Lung (tissue), 12 donors: Measurements from ENCODE around the gene TSSC4. TPM values are rescaled to one million over a fixed set of nuclear protein-coding genes. Genes with fewer than 3 reads are reported as not detected.
"Not testable (repeated sequence)": the region's sequence is repeated elsewhere in the genome, so short reads cannot be mapped to it uniquely, and the experiment has no call there.

Experiments
- ATAC-seq: fragments of 200-7000 bp; cut with Tn5 transposase; one replicate; pipeline ENCODE4 v1.9.1; 2020; ENCODE audit warnings: moderate number of reproducible peaks; ENCODE audit not compliant: insufficient read depth, low FRiP score
- DNase-seq, 3 donors: peaks; one replicate each; pipeline ENCODE4 v3.0.0-alpha.2; 2013 to 2017
- H3K27ac ChIP-seq, 2 donors: one replicate each; pipeline ENCODE4 v1.5.1; 2013; ENCODE audit warnings: mild to moderate bottlenecking in 2 of 2, moderate library complexity in 2 of 2, control low read depth in 1 of 2, inconsistent platforms in 1 of 2, low read depth in 1 of 2, low read length in 1 of 2
- H3K27me3 ChIP-seq, 3 donors: one replicate each; pipeline ENCODE4 v1.5.1; 2013; ENCODE audit warnings: low read length in 2 of 3; ENCODE audit not compliant: control insufficient read depth in 3 of 3, insufficient read depth in 3 of 3
- H3K36me3 ChIP-seq, 4 donors: one replicate each; pipeline ENCODE4 v1.5.1; 2013; ENCODE audit warnings: low read length in 4 of 4, mild to moderate bottlenecking in 1 of 4, moderate library complexity in 1 of 4; ENCODE audit not compliant: control insufficient read depth in 4 of 4, insufficient read depth in 4 of 4
- H3K4me1 ChIP-seq, 5 donors: one replicate each; pipeline ENCODE4 v1.5.1; 2013; ENCODE audit warnings: low read length in 5 of 5, mild to moderate bottlenecking in 2 of 5, moderate library complexity in 1 of 5; ENCODE audit not compliant: control insufficient read depth in 5 of 5, insufficient read depth in 5 of 5
- H3K4me3 ChIP-seq: one replicate; pipeline ENCODE4 v1.5.1; 2013; ENCODE audit warnings: mild to moderate bottlenecking, control low read depth, moderate library complexity
- H3K9ac ChIP-seq, 2 donors: one replicate each; pipeline ENCODE4 v1.5.1; 2013; ENCODE audit warnings: low read length in 2 of 2, control low read depth in 1 of 2; ENCODE audit not compliant: insufficient read depth in 1 of 2
- H3K9me3 ChIP-seq, 4 donors: one replicate each; pipeline ENCODE4 v1.5.1; 2013; ENCODE audit warnings: low read length in 3 of 4, mild to moderate bottlenecking in 1 of 4, moderate library complexity in 1 of 4; ENCODE audit not compliant: control insufficient read depth in 4 of 4, insufficient read depth in 3 of 4
- WGBS, 2 donors: extraction: QIAGEN DNeasy Blood & Tissue Kit; methylation state at CpG; one replicate each; pipeline ENCODE4 v1.1.7; 2013; 5-methylcytosine and 5-hydroxymethylcytosine counted together
- polyA plus RNA-seq, 2 donors: library from polyadenylated mRNA; stranded (reverse); fragments of 200-250 nt; gene quantifications; one replicate each; pipeline ENCODE4 v1.2.1, GENCODE V29; 2013
- total RNA-seq, 2 donors: library from RNA; depleted of rRNA in 1 of 2; stranded (reverse); fragments of >200 nt in 1 of 2; gene quantifications; one replicate each; pipeline ENCODE4 v1.2.1, GENCODE V29; 2014 to 2021
- TF ChIP-seq, protein P1 (sequence below): IDR thresholded peaks from 2 replicates; pipeline ENCODE4 v1.5.1; 2012; ENCODE audit warnings: mild to moderate bottlenecking; ENCODE audit errors: control extremely low read depth, extremely low read depth
- donor health status: control.
- donor health status: control.
- donor health status: Bipolar disorder and iron deficiency.
- donor health status: healthy.
- donor health status: DM: yes; HTN: yes; CAD: no.

The TSSC4 gene
- total and polyA plus RNA-seq, 4 donors, result 25.1 to 56.5 (median 49.8) TPM

DNA sequence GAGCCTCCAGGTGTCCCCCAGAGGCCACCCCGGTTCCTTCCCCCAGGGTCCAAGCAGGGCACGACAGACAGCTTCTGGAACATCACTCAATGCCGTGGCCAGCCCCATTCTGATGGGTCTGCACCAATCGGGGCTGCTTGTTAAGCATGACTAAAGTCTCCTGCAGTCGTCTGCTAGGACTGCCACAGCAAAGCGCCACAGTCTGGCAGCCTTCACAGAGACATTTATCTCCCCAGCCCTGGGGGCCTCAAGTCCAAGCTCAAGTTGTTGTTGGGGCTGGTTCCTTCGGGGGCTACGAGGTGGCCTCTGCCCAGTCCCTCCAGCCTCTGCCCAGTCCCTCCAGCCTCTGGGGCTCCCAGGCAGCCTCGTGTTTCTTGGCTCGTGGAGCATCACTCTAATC, 37.4 kb upstream of the TSSC4 start:
- Histone ChIP-seq H3K4me3 (no peak overlapping the region), H3K27me3 (no peaks in the 10 kb centered on the region), H3K27ac (no peak overlapping the region), H3K9ac (no peak overlapping the region), H3K9me3 (no peaks in the 10 kb centered on the region), H3K4me1 (peaks cover 0 to 25% (median 7%) of the 10 kb centered on the region in 5 donors), H3K36me3 (no peaks in the 10 kb centered on the region)
- DNase-seq, result no peak
- TF ChIP-seq, protein P1, sequence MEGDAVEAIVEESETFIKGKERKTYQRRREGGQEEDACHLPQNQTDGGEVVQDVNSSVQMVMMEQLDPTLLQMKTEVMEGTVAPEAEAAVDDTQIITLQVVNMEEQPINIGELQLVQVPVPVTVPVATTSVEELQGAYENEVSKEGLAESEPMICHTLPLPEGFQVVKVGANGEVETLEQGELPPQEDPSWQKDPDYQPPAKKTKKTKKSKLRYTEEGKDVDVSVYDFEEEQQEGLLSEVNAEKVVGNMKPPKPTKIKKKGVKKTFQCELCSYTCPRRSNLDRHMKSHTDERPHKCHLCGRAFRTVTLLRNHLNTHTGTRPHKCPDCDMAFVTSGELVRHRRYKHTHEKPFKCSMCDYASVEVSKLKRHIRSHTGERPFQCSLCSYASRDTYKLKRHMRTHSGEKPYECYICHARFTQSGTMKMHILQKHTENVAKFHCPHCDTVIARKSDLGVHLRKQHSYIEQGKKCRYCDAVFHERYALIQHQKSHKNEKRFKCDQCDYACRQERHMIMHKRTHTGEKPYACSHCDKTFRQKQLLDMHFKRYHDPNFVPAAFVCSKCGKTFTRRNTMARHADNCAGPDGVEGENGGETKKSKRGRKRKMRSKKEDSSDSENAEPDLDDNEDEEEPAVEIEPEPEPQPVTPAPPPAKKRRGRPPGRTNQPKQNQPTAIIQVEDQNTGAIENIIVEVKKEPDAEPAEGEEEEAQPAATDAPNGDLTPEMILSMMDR, result no peak
- ATAC-seq, result no peak
- 91 to 94% methylated on average over 10 of the region's 10 CpGs for WGBS, 2 donors

- H3K4me1 ChIP-seq, result peaks cover 0 to 25% (median 7%) of the 10 kb centered on the region in 5 donors
- H3K9me3 ChIP-seq, result no peaks in the 10 kb centered on the region
- H3K4me3 ChIP-seq, result no peak overlapping the region
- TF ChIP-seq, protein P1, result no peak
- DNase-seq (no peak), ATAC-seq (no peak)
- H3K27ac ChIP-seq, result no peak overlapping the region
- H3K36me3 ChIP-seq, result no peaks in the 10 kb centered on the region
- H3K27me3 ChIP-seq, result no peaks in the 10 kb centered on the region
- WGBS, 2 donors, result 92 to 94% methylated on average over 15 of the region's 15 CpGs
- H3K9ac ChIP-seq, result no peak overlapping the region
Measured at GRCh38 chr11:2363577-2364370, 36.8 kb upstream of the TSSC4 start.

GRCh38 chr11:2364386-2364785, 36.2 kb upstream of the TSSC4 start:
- not testable (repeated sequence) for H3K36me3 ChIP-seq, H3K27me3 ChIP-seq, H3K4me3 ChIP-seq, H3K9me3 ChIP-seq, ATAC-seq, H3K27ac ChIP-seq, DNase-seq, H3K9ac ChIP-seq
- WGBS, 2 donors, result 96% methylated on average over 12 of the region's 12 CpGs
- H3K4me1 ChIP-seq, result peaks cover 0 to 25% (median 7%) of the 10 kb centered on the region in 5 donors

DNA sequence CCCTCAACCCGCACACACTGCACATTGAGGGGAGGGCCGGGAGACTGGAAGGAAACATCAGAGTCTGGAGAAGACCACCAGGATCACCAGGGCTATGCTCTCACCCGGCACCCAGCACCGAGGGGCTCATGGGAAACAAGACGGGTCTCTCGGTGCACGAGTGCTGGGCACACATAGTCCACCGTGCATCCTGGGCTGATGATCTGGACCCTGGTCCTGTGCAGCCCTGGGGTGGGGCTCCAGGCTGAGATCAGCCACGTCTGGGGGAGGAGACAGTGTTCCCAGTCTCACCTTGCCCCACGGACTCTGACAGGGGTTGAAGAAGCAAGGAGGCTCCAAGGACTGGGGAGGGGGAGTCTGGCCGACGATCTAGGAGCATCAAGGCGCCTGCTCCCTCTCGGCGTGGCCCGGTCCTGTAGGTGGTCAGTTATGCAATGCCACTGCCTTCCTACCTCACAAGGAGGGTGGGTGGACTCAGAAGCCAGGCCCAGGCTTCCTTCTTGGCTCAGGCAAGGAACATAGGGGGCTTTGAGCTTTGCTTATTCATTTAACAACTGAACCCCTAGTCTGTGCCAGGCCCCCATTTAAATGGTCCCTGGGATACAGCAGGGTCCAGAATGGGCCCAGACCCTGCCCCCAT, 34.9 kb upstream of the TSSC4 start:
- 81 to 84% methylated on average over 16 of the region's 16 CpGs for WGBS, 2 donors
- Histone ChIP-seq H3K9me3 (no peaks in the 10 kb centered on the region), H3K4me3 (no peak overlapping the region), H3K27ac (no peak overlapping the region), H3K36me3 (no peaks in the 10 kb centered on the region), H3K4me1 (peaks cover 0 to 25% (median 7%) of the 10 kb centered on the region in 5 donors), H3K27me3 (no peaks in the 10 kb centered on the region), H3K9ac (no peak overlapping the region)
- ATAC-seq (no peak), DNase-seq (no peak)
- TF ChIP-seq, protein P1, result no peak
